Activated T-cell treated with anti-CD3 and anti-CD28 coated beads, Interleukin-2, amount 50 U/mL, for 48 hours (primary cell): ENCODE data around the gene MRGPRD.
"Not testable (repeated sequence)": the region's sequence is repeated elsewhere in the genome, so short reads cannot be mapped to it uniquely, and the experiment has no call there.

Source experiments
- DNase-seq, 2 experiments: peaks; one replicate each; pipeline ENCODE4 v3.0.0-alpha.2; 2020

Gene MRGPRD

GRCh38 chr11:68990995-68991780, 10.4 kb upstream of the MRGPRD start:
- no peak for DNase-seq

- no peak for DNase-seq
Observed at GRCh38 chr11:68989936-68990606, 9.3 kb upstream of the MRGPRD start.

- DNase-seq: no peak
Observed at GRCh38 chr11:68988491-68988890, 7.7 kb upstream of the MRGPRD start.

GRCh38 chr11:68987211-68987610, 6.4 kb upstream of the MRGPRD start:
- DNase-seq: no peak

GRCh38 chr11:68983801-68984200, 3.0 kb upstream of the MRGPRD start:
- no peak for DNase-seq

GRCh38 chr11:68982134-68982533, 1.3 kb upstream of the MRGPRD start:
- no peak for DNase-seq

GRCh38 chr11:68979931-68980775, 633 bp downstream of the MRGPRD start:
- DNase-seq: no peak

GRCh38 chr11:68978931-68979594, 1.7 kb downstream of the MRGPRD start:
- DNase-seq: no peak

GRCh38 chr11:68978626-68978930, 2.2 kb downstream of the MRGPRD start:
- no peak for DNase-seq

GRCh38 chr11:68977781-68978625, 2.8 kb downstream of the MRGPRD start:
- no peak for DNase-seq

GRCh38 chr11:68976563-68976962, 4.2 kb downstream of the MRGPRD start:
- DNase-seq: no peak

GRCh38 chr11:68976095-68976494, 4.7 kb downstream of the MRGPRD start:
- DNase-seq: no peak

GRCh38 chr11:68974421-68975194, 6.2 kb downstream of the MRGPRD start:
- peak; percentile 29 to 32 for DNase-seq

- not testable (repeated sequence) for DNase-seq
Observed at GRCh38 chr11:68973706-68974105, 7.1 kb downstream of the MRGPRD start.

- DNase-seq: no peak
Observed at GRCh38 chr11:68973219-68973618, 7.6 kb downstream of the MRGPRD start.

- no peak for DNase-seq
Observed at GRCh38 chr11:68970921-68971636, 9.7 kb downstream of the MRGPRD start.

- DNase-seq: no peak
Observed at GRCh38 chr11:68969386-68969785, 11.4 kb downstream of the MRGPRD start.

- no peak for DNase-seq
Observed at GRCh38 chr11:68968306-68969250, 12.2 kb downstream of the MRGPRD start.
